Activated CD4-positive, alpha-beta memory T cell treated with anti-CD3 and anti-CD28 coated beads for 36 hours (primary cell): ENCODE results near the gene ARID5B. TPM values are rescaled to one million over a fixed set of nuclear protein-coding genes. Genes with fewer than 3 reads are reported as not detected.

ENCODE experiments used
- CTCF ChIA-PET: fragments of 350-600 bp; sonication (Branson Sonifier 250); formaldehyde crosslinking; loops from one replicate; lab custom pipeline; 2021; ENCODE audit warnings: antibody characterized with exemption, inconsistent platforms; lab: Charles Lee
- POLR2A ChIA-PET: fragments of 350-600 bp; sonication (Branson Sonifier 250); formaldehyde crosslinking; loops from one replicate; lab custom pipeline; 2021; ENCODE audit warnings: antibody characterized with exemption; lab: Charles Lee
- DNase-seq: peaks from one replicate; pipeline ENCODE4 v3.0.0-alpha.2; 2020
- H3K27ac Mint-ChIP-seq: one replicate; pipeline ENCODE4 v1.8.0; 2021; ENCODE audit warnings: mixed read lengths
- H3K27me3 Mint-ChIP-seq: one replicate; pipeline ENCODE4 v1.8.0; 2021; ENCODE audit warnings: mixed read lengths
- H3K36me3 Mint-ChIP-seq: one replicate; pipeline ENCODE4 v1.8.0; 2021; ENCODE audit warnings: mixed read lengths
- H3K4me1 Mint-ChIP-seq: one replicate; pipeline ENCODE4 v1.8.0; 2021; ENCODE audit warnings: low read depth, mixed read lengths
- H3K4me3 Mint-ChIP-seq: one replicate; pipeline ENCODE4 v1.8.0; 2021; ENCODE audit warnings: mild to moderate bottlenecking, mixed read lengths
- H3K9me3 Mint-ChIP-seq: one replicate; pipeline ENCODE4 v1.8.0; 2021; ENCODE audit warnings: mixed read lengths
- intact Hi-C: fragments of 100-400 bp; cut with micrococcal nuclease; formaldehyde crosslinking; loops from one replicate; pipeline ENCODE4 v1.15.1; 2023
- total RNA-seq, 2 experiments: library from RNA; stranded (reverse); gene quantifications; one replicate each; pipeline ENCODE4 v1.2.3, GENCODE V29; 2021

The ARID5B gene
- total RNA-seq, 2 experiments from 2014 or later = 79.4 to 79.6 TPM

GRCh38 chr10:61869041-61869675 lies 32.3 kb upstream of the ARID5B start:
- no peak for DNase-seq
- H3K4me3 Mint-ChIP-seq = no peak overlapping the region
- intact Hi-C loops = no loop called here
- CTCF ChIA-PET = interaction anchor here (1.5 kb wide), 1 partner anchor 28 kb away, joined by 6 read pairs; no protein-coding TSS in a partner anchor
- no peak overlapping the region for H3K27ac Mint-ChIP-seq
- POLR2A ChIA-PET = no interaction called here
- H3K27me3 Mint-ChIP-seq = no peaks in the 10 kb centered on the region
- no peaks in the 10 kb centered on the region for H3K9me3 Mint-ChIP-seq
- H3K36me3 Mint-ChIP-seq = no peaks in the 10 kb centered on the region
- H3K4me1 Mint-ChIP-seq = peaks cover 13% of the 10 kb centered on the region

GRCh38 chr10:61869774-61870525 lies 31.5 kb upstream of the ARID5B start:
- CTCF ChIA-PET = no interaction called here
- no peak overlapping the region for H3K27ac Mint-ChIP-seq
- DNase-seq = no peak
- intact Hi-C loops = no loop called here
- H3K9me3 Mint-ChIP-seq = no peaks in the 10 kb centered on the region
- no peak overlapping the region for H3K4me3 Mint-ChIP-seq
- H3K27me3 Mint-ChIP-seq = no peaks in the 10 kb centered on the region
- no peaks in the 10 kb centered on the region for H3K36me3 Mint-ChIP-seq
- H3K4me1 Mint-ChIP-seq = peaks cover 13% of the 10 kb centered on the region
- POLR2A ChIA-PET = no interaction called here

- CTCF ChIA-PET = no interaction called here
These were observed 31.0 kb upstream of the ARID5B start for GRCh38 chr10:61870526-61870895.

GRCh38 chr10:61871487-61871886 lies 30.0 kb upstream of the ARID5B start:
- Mint-ChIP-seq H3K4me3 (no peak overlapping the region), H3K36me3 (no peaks in the 10 kb centered on the region), H3K4me1 (peaks cover 12% of the 10 kb centered on the region), H3K27me3 (no peaks in the 10 kb centered on the region), H3K27ac (no peak overlapping the region), H3K9me3 (no peaks in the 10 kb centered on the region)
- POLR2A ChIA-PET = no interaction called here
- intact Hi-C loops = no loop called here
- CTCF ChIA-PET = interaction anchor here (1.1 kb wide), 1 partner anchor 36 kb away, joined by 3 read pairs; no protein-coding TSS in a partner anchor
- no peak for DNase-seq

More at GRCh38 chr10:61870526-61870895, 31.0 kb upstream of the ARID5B start:
- H3K4me1 Mint-ChIP-seq = peaks cover 13% of the 10 kb centered on the region
- no peak overlapping the region for H3K4me3 Mint-ChIP-seq
- no peak overlapping the region for H3K27ac Mint-ChIP-seq
- H3K9me3 Mint-ChIP-seq = no peaks in the 10 kb centered on the region
- DNase-seq = no peak
- POLR2A ChIA-PET = no interaction called here
- no peaks in the 10 kb centered on the region for H3K36me3 Mint-ChIP-seq
- intact Hi-C loops = no loop called here
- H3K27me3 Mint-ChIP-seq = no peaks in the 10 kb centered on the region

- no peak overlapping the region for H3K4me3 Mint-ChIP-seq
These were observed 23.4 kb upstream of the ARID5B start for GRCh38 chr10:61877887-61878739.

DNA sequence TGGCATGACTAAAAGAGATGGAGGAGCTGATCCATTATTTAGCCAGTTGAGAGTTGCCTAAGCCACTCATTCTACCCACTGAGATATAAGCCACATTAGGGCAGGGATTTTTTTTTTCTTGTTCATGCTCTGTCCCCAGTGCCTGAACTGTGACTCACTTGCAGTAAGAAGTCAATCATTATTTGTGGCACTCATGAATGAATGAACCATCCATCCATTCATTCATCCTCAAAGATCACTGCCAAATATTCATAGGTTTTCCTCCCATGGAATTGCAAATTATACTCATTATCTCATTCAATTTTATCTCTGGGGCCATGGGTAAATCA lies 22.8 kb upstream of the ARID5B start:
- Mint-ChIP-seq H3K4me1 (peaks cover 29% of the 10 kb centered on the region), H3K4me3 (no peak overlapping the region), H3K27me3 (no peaks in the 10 kb centered on the region), H3K9me3 (no peaks in the 10 kb centered on the region), H3K27ac (no peak overlapping the region), H3K36me3 (no peaks in the 10 kb centered on the region)
- DNase-seq = no peak
- ChIA-PET CTCF (interaction anchor here (1.2 kb wide), 1 partner anchor 10 kb away, joined by 4 read pairs; no protein-coding TSS in a partner anchor), POLR2A (no interaction called here)
- intact Hi-C loops = no loop called here

More at GRCh38 chr10:61877887-61878739, 23.4 kb upstream of the ARID5B start:
- CTCF ChIA-PET = interaction anchor here (0.6 to 2.2 kb wide), 4 partner anchors 10 to 128 kb away, joined by 3 to 9 read pairs (median 4); no protein-coding TSS in a partner anchor
- POLR2A ChIA-PET = no interaction called here
- no peak for DNase-seq
- Mint-ChIP-seq H3K4me1 (peaks cover 23% of the 10 kb centered on the region), H3K27ac (no peak overlapping the region), H3K36me3 (no peaks in the 10 kb centered on the region), H3K27me3 (no peaks in the 10 kb centered on the region), H3K9me3 (no peaks in the 10 kb centered on the region)
- intact Hi-C loops = no loop called here

- no peaks in the 10 kb centered on the region for H3K36me3 Mint-ChIP-seq
- no peaks in the 10 kb centered on the region for H3K27me3 Mint-ChIP-seq
- peak; percentile 84 for DNase-seq
- intact Hi-C loops = loop anchor here (1.0 to 5.0 kb wide), 8 partner anchors 14 to 545 kb away; no protein-coding TSS in a partner anchor
- peaks cover 30% of the 10 kb centered on the region for H3K4me1 Mint-ChIP-seq
- peak overlapping the region; percentile 47 for H3K4me3 Mint-ChIP-seq
- no peaks in the 10 kb centered on the region for H3K9me3 Mint-ChIP-seq
- peak overlapping the region; percentile 77 for H3K27ac Mint-ChIP-seq
- ChIA-PET CTCF (interaction anchor here (0.7 to 2.2 kb wide), 9 partner anchors 12 to 1792 kb away, joined by 3 to 8 read pairs (median 3); no protein-coding TSS in a partner anchor), POLR2A (interaction anchor here (0.9 to 1.7 kb wide), 6 partner anchors 21 to 361 kb away, joined by 3 to 6 read pairs (median 4); no protein-coding TSS in a partner anchor)
These were observed 18.7 kb upstream of the ARID5B start for GRCh38 chr10:61882621-61883370.

- H3K27me3 Mint-ChIP-seq = no peaks in the 10 kb centered on the region
- no peaks in the 10 kb centered on the region for H3K36me3 Mint-ChIP-seq
- DNase-seq = no peak
- peaks cover 34% of the 10 kb centered on the region for H3K4me1 Mint-ChIP-seq
- CTCF ChIA-PET = interaction anchor here (1.8 to 2.2 kb wide), 2 partner anchors 14 to 139 kb away, joined by 4 to 8 read pairs; no protein-coding TSS in a partner anchor
- no peaks in the 10 kb centered on the region for H3K9me3 Mint-ChIP-seq
- intact Hi-C loops = loop anchor here (2.0 to 5.0 kb wide), 3 partner anchors 99 to 544 kb away; no protein-coding TSS in a partner anchor
- H3K27ac Mint-ChIP-seq = peak overlapping the region; percentile 77
- POLR2A ChIA-PET = interaction anchor here (1.3 to 1.5 kb wide), 4 partner anchors 20 to 168 kb away, joined by 3 to 6 read pairs (median 4); no protein-coding TSS in a partner anchor
- H3K4me3 Mint-ChIP-seq = no peak overlapping the region
These were observed 18.0 kb upstream of the ARID5B start for GRCh38 chr10:61883371-61884025.

DNA sequence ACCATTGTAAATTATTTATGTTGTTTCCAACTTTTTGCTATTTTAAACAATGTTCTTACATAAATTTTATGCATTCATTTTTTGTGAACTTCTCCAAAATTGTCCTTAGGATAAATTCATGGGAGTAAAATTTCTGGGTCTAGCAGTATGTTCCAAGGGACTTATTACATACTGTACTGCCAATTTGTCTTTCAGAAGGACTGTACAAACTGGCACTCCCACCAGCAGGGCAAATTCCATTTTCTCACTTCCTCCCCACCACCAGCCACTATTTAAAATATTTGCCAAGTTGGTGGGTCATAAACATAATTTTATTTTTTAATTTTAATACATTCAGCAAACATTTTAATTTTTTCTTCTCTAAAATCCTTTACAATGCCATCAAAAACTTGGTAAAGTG lies 13.7 kb upstream of the ARID5B start:
- Mint-ChIP-seq H3K9me3 (no peaks in the 10 kb centered on the region), H3K4me1 (peaks cover 23% of the 10 kb centered on the region), H3K36me3 (no peaks in the 10 kb centered on the region), H3K27ac (no peak overlapping the region), H3K4me3 (no peak overlapping the region), H3K27me3 (no peaks in the 10 kb centered on the region)
- intact Hi-C loops = no loop called here
- ChIA-PET CTCF (no interaction called here), POLR2A (no interaction called here)
- DNase-seq = no peak

DNA sequence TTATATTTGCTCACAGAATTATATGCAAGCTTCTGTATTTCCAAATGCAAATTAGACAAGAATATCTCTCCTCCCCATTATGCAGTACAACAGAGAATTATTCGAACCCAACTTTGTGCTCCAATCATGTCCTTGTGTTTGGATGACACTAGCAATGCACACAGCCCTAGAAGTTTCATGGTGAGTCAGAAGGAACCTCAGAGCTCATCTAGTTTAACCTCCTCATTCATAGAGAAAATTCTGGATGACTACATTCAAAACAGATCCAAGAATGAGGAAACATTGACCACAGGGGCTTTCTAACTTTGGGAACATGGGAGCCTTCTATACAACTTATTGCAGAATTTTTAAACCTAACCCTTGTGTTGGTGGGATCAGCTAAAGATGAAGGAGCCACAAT lies 12.8 kb upstream of the ARID5B start:
- Mint-ChIP-seq H3K4me1 (peaks cover 15% of the 10 kb centered on the region), H3K9me3 (no peaks in the 10 kb centered on the region), H3K4me3 (no peak overlapping the region), H3K36me3 (no peaks in the 10 kb centered on the region), H3K27me3 (no peaks in the 10 kb centered on the region), H3K27ac (no peak overlapping the region)
- DNase-seq = no peak
- POLR2A ChIA-PET = interaction anchor here (1.0 to 1.2 kb wide), 2 partner anchors 11 to 99 kb away, joined by 3 read pairs; no protein-coding TSS in a partner anchor
- CTCF ChIA-PET = interaction anchor here (1.3 kb wide), 1 partner anchor 8 kb away, joined by 4 read pairs; no protein-coding TSS in a partner anchor
- intact Hi-C loops = no loop called here
